Nephron (organoid): ENCODE measurements around the gene TNNC1.
A peak's percentile ranks its signal among the peaks of the same experiment; 100 is the strongest.

Experiments
- H3K27ac Mint-ChIP-seq, 3 experiments: 2 replicates each; pipeline ENCODE4 v1.8.0; 2020; ENCODE audit warnings: mixed read lengths in 3 of 3, mild to moderate bottlenecking in 2 of 3, moderate library complexity in 1 of 3
- H3K27me3 Mint-ChIP-seq: 2 replicates; pipeline ENCODE4 v1.8.0; 2021; ENCODE audit warnings: low read depth, mild to moderate bottlenecking, moderate library complexity, mixed read lengths
- H3K36me3 Mint-ChIP-seq: 2 replicates; pipeline ENCODE4 v1.8.0; 2020; ENCODE audit warnings: low read depth, mixed read lengths
- H3K4me1 Mint-ChIP-seq: 2 replicates; pipeline ENCODE4 v1.8.0; 2020; ENCODE audit warnings: mixed read lengths
- H3K4me3 Mint-ChIP-seq, 3 experiments: 2 replicates each; pipeline ENCODE4 v1.8.0; 2020; ENCODE audit warnings: mild to moderate bottlenecking in 3 of 3, mixed read lengths in 3 of 3, moderate library complexity in 2 of 3
- H3K9me3 Mint-ChIP-seq: 2 replicates; pipeline ENCODE4 v1.8.0; 2020; ENCODE audit warnings: mixed read lengths
- TF ChIP-seq, protein P1 (sequence below), 3 experiments: fragments of 200-600 bp; sonication (generic); IDR thresholded peaks; one replicate each; pipeline ENCODE4 v1.5.0; 2021; ENCODE audit warnings: antibody characterized with exemption in 3 of 3; ENCODE audit not compliant: unreplicated experiment in 3 of 3

The TNNC1 gene

GRCh38 chr3:52495777-52496602 lies 42.1 kb upstream of the TNNC1 start:
- H3K27me3 Mint-ChIP-seq, result no peaks in the 10 kb centered on the region
- TF ChIP-seq, protein P1, sequence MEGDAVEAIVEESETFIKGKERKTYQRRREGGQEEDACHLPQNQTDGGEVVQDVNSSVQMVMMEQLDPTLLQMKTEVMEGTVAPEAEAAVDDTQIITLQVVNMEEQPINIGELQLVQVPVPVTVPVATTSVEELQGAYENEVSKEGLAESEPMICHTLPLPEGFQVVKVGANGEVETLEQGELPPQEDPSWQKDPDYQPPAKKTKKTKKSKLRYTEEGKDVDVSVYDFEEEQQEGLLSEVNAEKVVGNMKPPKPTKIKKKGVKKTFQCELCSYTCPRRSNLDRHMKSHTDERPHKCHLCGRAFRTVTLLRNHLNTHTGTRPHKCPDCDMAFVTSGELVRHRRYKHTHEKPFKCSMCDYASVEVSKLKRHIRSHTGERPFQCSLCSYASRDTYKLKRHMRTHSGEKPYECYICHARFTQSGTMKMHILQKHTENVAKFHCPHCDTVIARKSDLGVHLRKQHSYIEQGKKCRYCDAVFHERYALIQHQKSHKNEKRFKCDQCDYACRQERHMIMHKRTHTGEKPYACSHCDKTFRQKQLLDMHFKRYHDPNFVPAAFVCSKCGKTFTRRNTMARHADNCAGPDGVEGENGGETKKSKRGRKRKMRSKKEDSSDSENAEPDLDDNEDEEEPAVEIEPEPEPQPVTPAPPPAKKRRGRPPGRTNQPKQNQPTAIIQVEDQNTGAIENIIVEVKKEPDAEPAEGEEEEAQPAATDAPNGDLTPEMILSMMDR (IDR thresholded peaks at IDR 0.05; ENCODE audit: unreplicated experiment in 3 of 3), result no peak
- H3K4me1 Mint-ChIP-seq, result peaks cover 5% of the 10 kb centered on the region
- H3K27ac Mint-ChIP-seq, result no peak overlapping the region
- no peaks in the 10 kb centered on the region for H3K9me3 Mint-ChIP-seq
- no peak overlapping the region for H3K4me3 Mint-ChIP-seq
- peaks cover 14% of the 10 kb centered on the region for H3K36me3 Mint-ChIP-seq

- peaks cover 5% of the 10 kb centered on the region for H3K4me1 Mint-ChIP-seq
- H3K4me3 Mint-ChIP-seq, result no peak within 1 kb of the TSS
- TF ChIP-seq, protein P1 (IDR thresholded peaks at IDR 0.05; ENCODE audit: unreplicated experiment in 3 of 3), result no peak
- H3K9me3 Mint-ChIP-seq, result no peaks in the 10 kb centered on the region
- H3K36me3 Mint-ChIP-seq, result peaks cover 22% of the 10 kb centered on the region
- peak within 1 kb of the TSS in 1 of 3 experiments; percentile 9 for H3K27ac Mint-ChIP-seq
- H3K27me3 Mint-ChIP-seq, result no peaks in the 10 kb centered on the region
These were observed 41.1 kb upstream of the TNNC1 start, which contains the start of gene STAB1 for GRCh38 chr3:52494886-52495495. Gene STAB1 (plus strand): TSS chr3:52495338. CDS start chr3:52495414, 76 bp downstream.

- H3K9me3 Mint-ChIP-seq, result no peaks in the 10 kb centered on the region
- peak overlapping the region in 1 of 3 experiments; percentile 9 for H3K27ac Mint-ChIP-seq
- H3K4me3 Mint-ChIP-seq, result no peak overlapping the region
- H3K4me1 Mint-ChIP-seq, result peaks cover 5% of the 10 kb centered on the region
- H3K27me3 Mint-ChIP-seq, result no peaks in the 10 kb centered on the region
- H3K36me3 Mint-ChIP-seq, result peaks cover 24% of the 10 kb centered on the region
- TF ChIP-seq, protein P1 (IDR thresholded peaks at IDR 0.05; ENCODE audit: unreplicated experiment in 3 of 3), result no peak
These were observed 40.6 kb upstream of the TNNC1 start for GRCh38 chr3:52494445-52494844.

- H3K4me1 Mint-ChIP-seq, result peaks cover 5% of the 10 kb centered on the region
- H3K36me3 Mint-ChIP-seq, result peaks cover 24% of the 10 kb centered on the region
- TF ChIP-seq, protein P1 (IDR thresholded peaks at IDR 0.05; ENCODE audit: unreplicated experiment in 3 of 3), result no peak
- no peak overlapping the region for H3K4me3 Mint-ChIP-seq
- no peaks in the 10 kb centered on the region for H3K27me3 Mint-ChIP-seq
- no peak overlapping the region for H3K27ac Mint-ChIP-seq
- H3K9me3 Mint-ChIP-seq, result no peaks in the 10 kb centered on the region
These were observed 39.6 kb upstream of the TNNC1 start for GRCh38 chr3:52493232-52494017.

DNA sequence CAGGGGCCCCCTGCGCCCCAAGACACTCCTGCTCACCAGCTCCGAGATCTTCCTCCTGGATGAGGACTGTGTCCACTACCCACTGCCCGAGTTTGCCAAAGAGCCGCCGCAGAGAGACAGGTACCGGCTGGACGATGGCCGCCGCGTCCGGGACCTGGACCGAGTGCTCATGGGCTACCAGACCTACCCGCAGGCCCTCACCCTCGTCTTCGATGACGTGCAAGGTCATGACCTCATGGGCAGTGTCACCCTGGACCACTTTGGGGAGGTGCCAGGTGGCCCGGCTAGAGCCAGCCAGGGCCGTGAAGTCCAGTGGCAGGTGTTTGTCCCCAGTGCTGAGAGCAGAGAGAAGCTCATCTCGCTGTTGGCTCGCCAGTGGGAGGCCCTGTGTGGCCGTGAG lies 38.2 kb upstream of the TNNC1 start:
- TF ChIP-seq, protein P1 (IDR thresholded peaks at IDR 0.05; ENCODE audit: unreplicated experiment in 3 of 3), result no peak
- H3K4me1 Mint-ChIP-seq, result peaks cover 5% of the 10 kb centered on the region
- no peak overlapping the region for H3K4me3 Mint-ChIP-seq
- H3K9me3 Mint-ChIP-seq, result no peaks in the 10 kb centered on the region
- H3K27me3 Mint-ChIP-seq, result no peaks in the 10 kb centered on the region
- H3K36me3 Mint-ChIP-seq, result peaks cover 29% of the 10 kb centered on the region
- no peak overlapping the region for H3K27ac Mint-ChIP-seq
